Measurements from ENCODE around the gene CXCR1. TPM values are rescaled to one million over a fixed set of nuclear protein-coding genes. Genes with fewer than 3 reads are reported as not detected.
A peak's percentile ranks its signal among the peaks of the same experiment; 100 is the strongest.

The CXCR1 gene
- total and polyA plus RNA-seq, 9 of the 15 experiments (the other 6 are each of a cell fraction or from before 2014, with no cell fraction given) = not detected

- no peak for FAIRE-seq
- DNase-seq (ENCODE audit: extremely low read depth in 1 of 4, low spot score in 3 of 4) = no peak
- Histone ChIP-seq H3K9ac (ENCODE audit: insufficient read depth in 1 of 2, low read depth in 2 of 2, low read length in 2 of 2) (no peak within 1 kb of the TSS), H3K4me2 (ENCODE audit: insufficient read depth, low read length) (no peak within 1 kb of the TSS), H3K9me1 (ENCODE audit: control insufficient read depth, insufficient read depth, low read length) (no peaks in the 10 kb centered on the region), H3K4me3 (no peak within 1 kb of the TSS), H3K4me1 (replicated peaks in 1 of 2; ENCODE audit: control insufficient read depth in 2 of 2, insufficient read depth in 2 of 2, low read length in 2 of 2) (no peaks in the 10 kb centered on the region), H2AFZ (ENCODE audit: low read depth, low read length) (no peak within 1 kb of the TSS), H3K79me2 (ENCODE audit: control insufficient read depth, insufficient read depth, low read length) (no peaks in the 10 kb centered on the region), H3K9me3 (replicated peaks; ENCODE audit: control insufficient read depth, insufficient read depth, low read depth, low read length) (no peaks in the 10 kb centered on the region), H4K20me1 (replicated peaks; ENCODE audit: control insufficient read depth, insufficient read depth, low read length) (no peaks in the 10 kb centered on the region), H3K27me3 (ENCODE audit: control insufficient read depth in 2 of 2, insufficient read depth in 2 of 2, low read length in 2 of 2) (peaks cover 0 to 17% of the 10 kb centered on the region in 2 experiments; a peak in 2 of 5 replicates), H3K36me3 (ENCODE audit: control insufficient read depth, insufficient read depth, low read length) (no peaks in the 10 kb centered on the region), H3K27ac (ENCODE audit: extremely low read depth, low read depth, low read length) (no peak within 1 kb of the TSS)
- CTCF ChIA-PET (ENCODE audit: low intra/inter-chr PET ratio) = no interaction called here
- 0 out of 2 replicates have a peak, but pooled peaks have one; percentile 20 for TF ChIP-seq SPI1 (IDR thresholded peaks at IDR 0.05; ENCODE audit: borderline replicate concordance, low read depth, low read length)
- TF ChIP-seq ZNF507 (tag; conservative IDR thresholded peaks at IDR 0.05) = no peak
- POLR2A ChIA-PET = no interaction called here
- intact Hi-C loops (cut with micrococcal nuclease) (no loop called here), in situ Hi-C loops (cut with MboI) (no loop called here)
- no peak for ATAC-seq
- BruUV-seq (replicated peaks) = no TSS peak
- WGBS (ENCODE audit: insufficient coverage, low coverage, missing lambda C conversion rate) = 2% methylated on average over 8 of the region's 8 CpGs
These were observed 41.1 kb downstream of the CXCR1 start, which contains the start of gene CXCR2 for GRCh38 chr2:218125626-218126080. TSS of gene CXCR2 (plus strand) at chr2:218126028. CDS start at chr2:218134802, 8,774 bp downstream.

GRCh38 chr2:218125095-218125494 lies 41.7 kb downstream of the CXCR1 start:
- TF ChIP-seq SMAD2 (IDR thresholded peaks at IDR 0.05; ENCODE audit: low read depth, low read length) = no peak
- TF ChIP-seq PATZ1 (CRISPR knock-in tag; IDR thresholded peaks at IDR 0.05; ENCODE audit: borderline replicate concordance) = no peak
- TF ChIP-seq ZBTB49 (CRISPR knock-in tag; IDR thresholded peaks at IDR 0.05; ENCODE audit: borderline replicate concordance) = no peak
- TF ChIP-seq DACH1 (IDR thresholded peaks at IDR 0.05; ENCODE audit: partially characterized antibody) = no peak
- no peak for TF ChIP-seq ZNF217 (CRISPR knock-in tag; IDR thresholded peaks at IDR 0.05)
- TF ChIP-seq KDM2B (CRISPR knock-in tag; IDR thresholded peaks at IDR 0.05) = no peak
- CTCF ChIA-PET (ENCODE audit: low intra/inter-chr PET ratio) = no interaction called here
- H3K36me3 ChIP-seq (ENCODE audit: control insufficient read depth, insufficient read depth, low read length) = no peaks in the 10 kb centered on the region
- POLR2A ChIA-PET = interaction anchor here (0.6 kb wide), 1 partner anchor 145 kb away, joined by 3 read pairs; the partner anchor contains the start of gene AAMP
- no TSS peak for BruUV-seq (replicated peaks)
- DNase-seq (ENCODE audit: extremely low read depth in 1 of 4, low spot score in 3 of 4) (no peak), ATAC-seq (no peak), FAIRE-seq (no peak)
- in situ Hi-C loops (cut with MboI) = no loop called here
- H3K27ac ChIP-seq (ENCODE audit: extremely low read depth, low read depth, low read length) = no peak overlapping the region
- peaks cover 0 to 15% of the 10 kb centered on the region in 2 experiments; a peak in 2 of 5 replicates for H3K27me3 ChIP-seq (ENCODE audit: control insufficient read depth in 2 of 2, insufficient read depth in 2 of 2, low read length in 2 of 2)
- intact Hi-C loops (cut with micrococcal nuclease) = no loop called here
- no peaks in the 10 kb centered on the region for H3K4me1 ChIP-seq (replicated peaks in 1 of 2; ENCODE audit: control insufficient read depth in 2 of 2, insufficient read depth in 2 of 2, low read length in 2 of 2)
- no peaks in the 10 kb centered on the region for H4K20me1 ChIP-seq (replicated peaks; ENCODE audit: control insufficient read depth, insufficient read depth, low read length)
- no peak overlapping the region for H3K4me3 ChIP-seq
- H3K9ac ChIP-seq (ENCODE audit: insufficient read depth in 1 of 2, low read depth in 2 of 2, low read length in 2 of 2) = no peak overlapping the region
- WGBS (ENCODE audit: insufficient coverage, low coverage, missing lambda C conversion rate) = 0% methylated on average over 4 of the region's 4 CpGs
- no peak overlapping the region for H2AFZ ChIP-seq (ENCODE audit: low read depth, low read length)
- H3K79me2 ChIP-seq (ENCODE audit: control insufficient read depth, insufficient read depth, low read length) = no peaks in the 10 kb centered on the region
- H3K9me1 ChIP-seq (ENCODE audit: control insufficient read depth, insufficient read depth, low read length) = no peaks in the 10 kb centered on the region
- no peak overlapping the region for H3K4me2 ChIP-seq (ENCODE audit: insufficient read depth, low read length)
- no peaks in the 10 kb centered on the region for H3K9me3 ChIP-seq (replicated peaks; ENCODE audit: control insufficient read depth, insufficient read depth, low read depth, low read length)
